Loucy (cell line): Measurements from ENCODE around the gene GRM7.

Experiments used
- EZH2phosphoT487 ChIP-seq: fragments of 200-600 bp; IDR thresholded peaks from 2 replicates; pipeline ENCODE4 v1.6.1; 2018; ENCODE audit warnings: antibody characterized with exemption, mild to moderate bottlenecking, moderate library complexity, borderline replicate concordance
- TF ChIP-seq, protein P1 (sequence below): fragments of 200-600 bp; sonication (generic); conservative IDR thresholded peaks from 2 replicates; pipeline ENCODE4 v1.5.1; 2014; ENCODE audit warnings: mild to moderate bottlenecking, antibody characterized with exemption, low read length

DNA sequence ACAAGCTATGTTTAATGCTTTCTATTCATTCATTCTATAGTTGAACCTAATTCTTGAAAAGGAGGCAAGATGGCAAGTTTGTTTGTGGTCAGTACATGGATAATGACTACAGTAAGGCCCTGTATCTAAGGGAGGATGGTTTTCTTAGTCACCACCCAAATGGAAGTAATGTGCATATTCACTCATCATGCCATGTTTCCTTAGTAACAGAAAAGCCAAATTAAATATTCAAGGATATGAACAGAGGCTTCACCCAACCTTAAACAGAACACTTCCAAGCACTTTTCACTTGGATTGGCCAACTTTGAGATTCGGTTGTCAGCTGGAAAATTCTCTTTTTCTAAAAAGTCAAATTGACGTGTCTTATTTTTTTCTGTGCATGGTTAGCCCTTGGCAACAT, 835.4 kb downstream of the GRM7 start:
- TF ChIP-seq, protein P1, sequence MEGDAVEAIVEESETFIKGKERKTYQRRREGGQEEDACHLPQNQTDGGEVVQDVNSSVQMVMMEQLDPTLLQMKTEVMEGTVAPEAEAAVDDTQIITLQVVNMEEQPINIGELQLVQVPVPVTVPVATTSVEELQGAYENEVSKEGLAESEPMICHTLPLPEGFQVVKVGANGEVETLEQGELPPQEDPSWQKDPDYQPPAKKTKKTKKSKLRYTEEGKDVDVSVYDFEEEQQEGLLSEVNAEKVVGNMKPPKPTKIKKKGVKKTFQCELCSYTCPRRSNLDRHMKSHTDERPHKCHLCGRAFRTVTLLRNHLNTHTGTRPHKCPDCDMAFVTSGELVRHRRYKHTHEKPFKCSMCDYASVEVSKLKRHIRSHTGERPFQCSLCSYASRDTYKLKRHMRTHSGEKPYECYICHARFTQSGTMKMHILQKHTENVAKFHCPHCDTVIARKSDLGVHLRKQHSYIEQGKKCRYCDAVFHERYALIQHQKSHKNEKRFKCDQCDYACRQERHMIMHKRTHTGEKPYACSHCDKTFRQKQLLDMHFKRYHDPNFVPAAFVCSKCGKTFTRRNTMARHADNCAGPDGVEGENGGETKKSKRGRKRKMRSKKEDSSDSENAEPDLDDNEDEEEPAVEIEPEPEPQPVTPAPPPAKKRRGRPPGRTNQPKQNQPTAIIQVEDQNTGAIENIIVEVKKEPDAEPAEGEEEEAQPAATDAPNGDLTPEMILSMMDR = no peak
- TF ChIP-seq EZH2phosphoT487 = no peak
